BJ (cell line): Measurements from ENCODE around the gene PPP1R11. TPM values are rescaled to one million over a fixed set of nuclear protein-coding genes. Genes with fewer than 3 reads are reported as not detected.
"Not testable (repeated sequence)": the region's sequence is repeated elsewhere in the genome, so short reads cannot be mapped to it uniquely, and the experiment has no call there.

Experiments
- CTCF ChIA-PET: fragments of 350-600 bp; formaldehyde crosslinking; extraction: SDS; loops from one replicate; lab custom pipeline; 2021; ENCODE audit warnings: antibody characterized with exemption, inconsistent platforms; lab: Yijun Ruan, JAX
- POLR2A ChIA-PET: fragments of 300-600 bp; sonication (Branson Sonifier 250); formaldehyde crosslinking; extraction: SDS; loops from one replicate; lab custom pipeline; 2021; ENCODE audit warnings: antibody characterized with exemption; lab: Charles Lee
- DNase-seq: peaks from one replicate; pipeline ENCODE4 v3.0.0-alpha.2; 2011; ENCODE audit warnings: low read depth
- H3K27me3 ChIP-seq: 2 replicates; pipeline ENCODE4 v1.6.0; 2011; ENCODE audit warnings: low read length; ENCODE audit not compliant: control insufficient read depth, insufficient read depth
- H3K36me3 ChIP-seq: 2 replicates; pipeline ENCODE4 v1.5.1; 2011; ENCODE audit warnings: low read length; ENCODE audit not compliant: control insufficient read depth, insufficient read depth
- H3K4me3 ChIP-seq: 2 replicates; pipeline ENCODE4 v1.5.1; 2011; ENCODE audit warnings: low read depth, mild to moderate bottlenecking, control low read depth, low read length
- polyA plus RNA-seq: library from polyadenylated mRNA; depleted of rRNA; stranded (reverse); fragments of >200 nt; gene quantifications from 2 replicates; pipeline ENCODE4 v1.2.3, GENCODE V29; 2011; rRNA removed
- small RNA-seq: library from RNA; depleted of rRNA; stranded (forward); fragments of <200 nt; gene quantifications from one replicate; pipeline ENCODE3, GENCODE V24; 2012; ENCODE audit warnings: low replicate concordance, low read depth; ENCODE audit not compliant: insufficient read length
- TF ChIP-seq, protein P1 (sequence below): IDR thresholded peaks from 2 replicates; pipeline ENCODE4 v1.5.1; 2011; ENCODE audit warnings: low read depth, mild to moderate bottlenecking, control low read depth, inconsistent platforms, low read length, moderate library complexity; ENCODE audit not compliant: insufficient read depth

Gene PPP1R11
- polyA plus RNA-seq, 1 experiment: 56.4 TPM

DNA sequence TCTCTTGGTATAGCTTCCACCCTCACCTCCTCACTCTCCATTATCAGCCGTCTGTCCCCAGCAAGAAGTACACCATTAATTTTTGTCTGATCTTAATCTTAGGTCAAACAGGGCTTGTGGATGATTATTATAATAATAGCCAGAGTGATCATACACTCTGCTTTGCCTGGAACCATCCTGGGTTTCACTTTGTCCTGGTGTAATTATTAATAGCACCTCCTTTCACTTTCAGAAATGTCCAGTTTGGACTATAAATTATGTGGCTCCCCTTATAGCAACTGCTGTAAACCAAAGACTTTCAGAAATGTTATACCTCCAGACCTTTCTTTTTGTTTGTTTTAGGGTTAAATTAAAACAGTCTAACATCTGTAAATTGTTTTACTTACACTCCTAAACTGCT is 46.8 kb downstream of the PPP1R11 start:
- H3K27me3 ChIP-seq: peaks cover 17% of the 10 kb centered on the region
- CTCF ChIA-PET: interaction anchor here (1.0 kb wide), 1 partner anchor 12 kb away, joined by 3 read pairs; no protein-coding TSS in a partner anchor
- TF ChIP-seq, protein P1, sequence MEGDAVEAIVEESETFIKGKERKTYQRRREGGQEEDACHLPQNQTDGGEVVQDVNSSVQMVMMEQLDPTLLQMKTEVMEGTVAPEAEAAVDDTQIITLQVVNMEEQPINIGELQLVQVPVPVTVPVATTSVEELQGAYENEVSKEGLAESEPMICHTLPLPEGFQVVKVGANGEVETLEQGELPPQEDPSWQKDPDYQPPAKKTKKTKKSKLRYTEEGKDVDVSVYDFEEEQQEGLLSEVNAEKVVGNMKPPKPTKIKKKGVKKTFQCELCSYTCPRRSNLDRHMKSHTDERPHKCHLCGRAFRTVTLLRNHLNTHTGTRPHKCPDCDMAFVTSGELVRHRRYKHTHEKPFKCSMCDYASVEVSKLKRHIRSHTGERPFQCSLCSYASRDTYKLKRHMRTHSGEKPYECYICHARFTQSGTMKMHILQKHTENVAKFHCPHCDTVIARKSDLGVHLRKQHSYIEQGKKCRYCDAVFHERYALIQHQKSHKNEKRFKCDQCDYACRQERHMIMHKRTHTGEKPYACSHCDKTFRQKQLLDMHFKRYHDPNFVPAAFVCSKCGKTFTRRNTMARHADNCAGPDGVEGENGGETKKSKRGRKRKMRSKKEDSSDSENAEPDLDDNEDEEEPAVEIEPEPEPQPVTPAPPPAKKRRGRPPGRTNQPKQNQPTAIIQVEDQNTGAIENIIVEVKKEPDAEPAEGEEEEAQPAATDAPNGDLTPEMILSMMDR: no peak

DNA sequence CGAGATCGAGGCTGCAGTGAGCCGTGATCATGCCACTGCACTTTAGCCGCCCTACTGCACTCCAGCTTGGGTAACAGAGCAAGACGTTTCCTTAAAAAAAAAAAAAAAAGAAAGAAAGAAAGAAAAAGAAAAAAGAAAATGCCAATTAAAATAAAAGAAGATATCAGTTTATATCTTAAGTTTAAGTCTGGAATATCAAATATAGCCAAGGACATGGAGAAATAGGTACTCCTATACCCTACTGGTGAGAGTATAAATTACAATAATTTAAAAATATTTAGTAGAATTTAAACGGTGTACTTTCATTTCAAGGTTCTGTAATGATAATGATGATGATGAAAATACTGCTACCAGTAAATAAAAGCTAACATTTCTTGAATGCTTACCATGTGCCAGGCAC is 49.7 kb downstream of the PPP1R11 start:
- POLR2A ChIA-PET: no interaction called here
- Histone ChIP-seq H3K27me3 (peaks cover 11% of the 10 kb centered on the region), H3K36me3 (no peaks in the 10 kb centered on the region), H3K4me3 (no peak overlapping the region)
- CTCF ChIA-PET: interaction anchor here (0.9 to 2.3 kb wide), 2 partner anchors 11 to 14 kb away, joined by 3 to 9 read pairs; no protein-coding TSS in a partner anchor
- no peak for DNase-seq
- TF ChIP-seq, protein P1: no peak

More for the DNA sequence above, 46.8 kb downstream of the PPP1R11 start:
- no peak overlapping the region for H3K4me3 ChIP-seq
- POLR2A ChIA-PET: interaction anchor here (0.7 kb wide), 1 partner anchor 10 kb away, joined by 3 read pairs; no protein-coding TSS in a partner anchor
- no peak for DNase-seq
- no peaks in the 10 kb centered on the region for H3K36me3 ChIP-seq

DNA sequence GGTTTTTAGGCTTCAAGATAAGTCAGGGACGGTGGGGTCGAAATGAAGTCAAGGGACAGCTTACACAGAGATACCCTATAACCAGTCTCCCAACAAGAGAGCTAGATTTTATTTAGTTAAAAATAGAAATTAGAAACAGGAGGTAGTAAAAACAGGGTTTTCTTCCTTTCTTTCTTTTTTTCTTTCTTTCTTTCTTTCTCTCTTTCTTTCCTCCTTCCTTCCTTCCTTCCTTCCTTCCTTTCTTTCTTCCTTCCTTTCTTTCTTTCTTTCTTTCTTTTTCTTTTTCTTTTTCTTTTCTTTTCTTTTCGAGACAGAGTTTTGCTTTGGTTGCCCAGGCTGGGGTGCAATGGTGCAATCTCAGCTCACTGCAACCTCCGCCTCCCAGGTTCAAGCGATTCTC is 51.7 kb downstream of the PPP1R11 start:
- POLR2A ChIA-PET, H3K4me3 ChIP-seq, DNase-seq, H3K36me3 ChIP-seq, H3K27me3 ChIP-seq: not testable (repeated sequence)
- CTCF ChIA-PET: interaction anchor here (3.1 kb wide), 1 partner anchor 13 kb away, joined by 7 read pairs; no protein-coding TSS in a partner anchor

Small RNAs within 50 kb of the gene (small RNA-seq; reads per million reads assigned to genes)
- not detected for gene RF02218
- gene RF02219: not detected
- not detected for gene RF02220

Other genes with a start within 250 kb of the PPP1R11 start
- gene HLA-G, start 239.4 kb upstream of the PPP1R11 start, polyA plus RNA-seq: not detected in 2 replicates
- 505 and 737 TPM in 2 replicates for gene HLA-A, start 124.7 kb upstream of the PPP1R11 start, polyA plus RNA-seq
- gene POLR1H, start 5.9 kb upstream of the PPP1R11 start, polyA plus RNA-seq: 23.4 and 28.6 TPM in 2 replicates
- not detected in 2 replicates for gene RNF39, start 8.6 kb downstream of the PPP1R11 start, polyA plus RNA-seq
- not detected in 2 replicates for gene TRIM31, start 45.9 kb downstream of the PPP1R11 start, polyA plus RNA-seq
- not detected in 2 replicates for gene TRIM40, start 68.9 kb downstream of the PPP1R11 start, polyA plus RNA-seq
- gene TRIM10, start 94.0 kb downstream of the PPP1R11 start, polyA plus RNA-seq: not detected in 2 replicates
- not detected in 2 replicates for gene TRIM15, start 96.3 kb downstream of the PPP1R11 start, polyA plus RNA-seq
- gene TRIM26, start 146.2 kb downstream of the PPP1R11 start, polyA plus RNA-seq: 31.8 and 41.8 TPM in 2 replicates